ENCODE data around the gene PMM2.

The PMM2 gene

GRCh38 chr16:8892101-8892575 lies 94.5 kb downstream of the PMM2 start:
- no peak for TF ChIP-seq CTCF (IDR thresholded peaks at IDR 0.05; ENCODE audit: low read depth, low read length)
- no peaks in the 10 kb centered on the region for H3K27me3 ChIP-seq (ENCODE audit: insufficient read depth, low read depth, severe bottlenecking)
- H3K27ac ChIP-seq, result no peak overlapping the region
- H3K4me3 ChIP-seq (ENCODE audit: low read depth, low read length), result no peak overlapping the region
- no peak for DNase-seq
- H3K9me3 ChIP-seq (ENCODE audit: severe bottlenecking), result no peaks in the 10 kb centered on the region
- peaks cover 65% of the 10 kb centered on the region for H3K36me3 ChIP-seq

GRCh38 chr16:8893426-8893825 lies 95.8 kb downstream of the PMM2 start:
- Histone ChIP-seq H3K4me3 (ENCODE audit: low read depth, low read length) (no peak overlapping the region), H3K27ac (no peak overlapping the region), H3K27me3 (ENCODE audit: insufficient read depth, low read depth, severe bottlenecking) (no peaks in the 10 kb centered on the region), H3K36me3 (peaks cover 72% of the 10 kb centered on the region), H3K9me3 (ENCODE audit: severe bottlenecking) (no peaks in the 10 kb centered on the region)
- DNase-seq, result no peak
- no peak for TF ChIP-seq CTCF (IDR thresholded peaks at IDR 0.05; ENCODE audit: low read depth, low read length)

- no peaks in the 10 kb centered on the region for H3K9me3 ChIP-seq (ENCODE audit: severe bottlenecking)
- H3K27ac ChIP-seq, result no peak overlapping the region
- TF ChIP-seq CTCF (IDR thresholded peaks at IDR 0.05; ENCODE audit: low read depth, low read length), result no peak
- no peak overlapping the region for H3K4me3 ChIP-seq (ENCODE audit: low read depth, low read length)
- peaks cover 79% of the 10 kb centered on the region for H3K36me3 ChIP-seq
- H3K27me3 ChIP-seq (ENCODE audit: insufficient read depth, low read depth, severe bottlenecking), result no peaks in the 10 kb centered on the region
- DNase-seq, result no peak
These were observed 96.5 kb downstream of the PMM2 start for GRCh38 chr16:8893976-8894690.

- Histone ChIP-seq H3K36me3 (peaks cover 86% of the 10 kb centered on the region), H3K4me3 (ENCODE audit: low read depth, low read length) (no peak overlapping the region), H3K9me3 (ENCODE audit: severe bottlenecking) (no peaks in the 10 kb centered on the region), H3K27me3 (ENCODE audit: insufficient read depth, low read depth, severe bottlenecking) (no peaks in the 10 kb centered on the region), H3K27ac (no peak overlapping the region)
- TF ChIP-seq CTCF (IDR thresholded peaks at IDR 0.05; ENCODE audit: low read depth, low read length), result no peak
- DNase-seq, result no peak
These were observed 97.2 kb downstream of the PMM2 start for GRCh38 chr16:8894736-8895334.

- H3K9me3 ChIP-seq (ENCODE audit: severe bottlenecking), result no peaks in the 10 kb centered on the region
- no peak overlapping the region for H3K4me3 ChIP-seq (ENCODE audit: low read depth, low read length)
- no peak overlapping the region for H3K27ac ChIP-seq
- DNase-seq, result peak; percentile 42
- no peaks in the 10 kb centered on the region for H3K27me3 ChIP-seq (ENCODE audit: insufficient read depth, low read depth, severe bottlenecking)
- H3K36me3 ChIP-seq, result peaks cover 97% of the 10 kb centered on the region
- TF ChIP-seq CTCF (IDR thresholded peaks at IDR 0.05; ENCODE audit: low read depth, low read length), result no peak
These were observed 101.2 kb downstream of the PMM2 start for GRCh38 chr16:8898660-8899318.
